CD4-positive, alpha-beta memory T cell (primary cell): ENCODE measurements around the gene MYOZ3. TPM values are rescaled to one million over a fixed set of nuclear protein-coding genes. Genes with fewer than 3 reads are reported as not detected.

ENCODE experiments used
- CTCF ChIA-PET: fragments of 350-600 bp; sonication (Branson Sonifier 250); formaldehyde crosslinking; loops from one replicate; lab custom pipeline; 2021; ENCODE audit warnings: inconsistent platforms; ENCODE audit not compliant: partially characterized antibody; lab: Charles Lee
- POLR2A ChIA-PET: fragments of 350-600 bp; sonication (Branson Sonifier 250); formaldehyde crosslinking; loops from one replicate; lab custom pipeline; 2021; ENCODE audit not compliant: partially characterized antibody; lab: Charles Lee
- DNase-seq, 5 donors: peaks; one replicate each; pipeline versions ENCODE4 v3.0.0 to v3.0.0-alpha.2; 2020 to 2022; ENCODE audit warnings: mixed read lengths in 1 of 5
- H3K27ac ChIP-seq: one replicate; pipeline ENCODE4 v1.7.0; 2013; ENCODE audit warnings: low read depth, low read length
- H3K27me3 ChIP-seq: 2 replicates; pipeline ENCODE4 v1.7.0; 2013; ENCODE audit warnings: mild to moderate bottlenecking, low read length, moderate library complexity; ENCODE audit not compliant: insufficient read depth
- H3K36me3 ChIP-seq: 2 replicates; pipeline ENCODE4 v1.7.0; 2013; ENCODE audit warnings: mild to moderate bottlenecking, low read length, moderate library complexity; ENCODE audit not compliant: insufficient read depth
- H3K4me1 ChIP-seq: 2 replicates; pipeline ENCODE4 v1.7.0; 2013; ENCODE audit warnings: mild to moderate bottlenecking, low read length, moderate library complexity; ENCODE audit not compliant: insufficient read depth
- H3K4me3 ChIP-seq, 2 donors: one replicate each; pipeline ENCODE4 v1.7.0; 2013; ENCODE audit warnings: low read length in 2 of 2, mild to moderate bottlenecking in 1 of 2
- H3K9me3 ChIP-seq, 2 donors: one replicate each; pipeline ENCODE4 v1.7.0; 2013; ENCODE audit warnings: low read length in 2 of 2, control low read depth in 1 of 2; ENCODE audit not compliant: control insufficient read depth in 1 of 2
- H3K27ac Mint-ChIP-seq, 7 donors: one replicate each; pipeline ENCODE4 v1.8.0; 2020 to 2021; ENCODE audit warnings: mixed read lengths in 7 of 7, mild to moderate bottlenecking in 6 of 7, inconsistent platforms in 3 of 7, moderate library complexity in 3 of 7
- H3K27me3 Mint-ChIP-seq, 2 donors: one replicate each; pipeline ENCODE4 v1.8.0; 2020 to 2021; ENCODE audit warnings: mixed read lengths in 2 of 2
- H3K36me3 Mint-ChIP-seq, 2 donors: one replicate each; pipeline ENCODE4 v1.8.0; 2020 to 2021; ENCODE audit warnings: mixed read lengths in 2 of 2, inconsistent platforms in 1 of 2, mild to moderate bottlenecking in 1 of 2
- H3K4me1 Mint-ChIP-seq, 4 donors: one replicate each; pipeline ENCODE4 v1.8.0; 2020 to 2021; ENCODE audit warnings: mixed read lengths in 4 of 4, mild to moderate bottlenecking in 1 of 4
- H3K4me3 Mint-ChIP-seq, 8 donors: one replicate each; pipeline ENCODE4 v1.8.0; 2020 to 2021; ENCODE audit warnings: mixed read lengths in 8 of 8, mild to moderate bottlenecking in 7 of 8, moderate library complexity in 6 of 8, inconsistent platforms in 3 of 8
- H3K9me3 Mint-ChIP-seq, 8 donors: one replicate each; pipeline ENCODE4 v1.8.0; 2020 to 2021; ENCODE audit warnings: mixed read lengths in 8 of 8, mild to moderate bottlenecking in 5 of 8, inconsistent platforms in 3 of 8, moderate library complexity in 1 of 8
- intact Hi-C: fragments of 100-400 bp; cut with micrococcal nuclease; formaldehyde crosslinking; loops from one replicate; pipeline ENCODE4 v1.15.1; 2023
- polyA plus RNA-seq, 2 donors: library from polyadenylated mRNA; unstranded; fragments of 300-500 nt; fragmentation: Illumina TruSeq; gene quantifications; one replicate each; pipeline ENCODE4 v1.2.3, GENCODE V29; 2021
- total RNA-seq, 2 experiments: library from RNA; stranded (reverse); gene quantifications; one replicate each; pipeline ENCODE4 v1.2.3, GENCODE V29; 2021

Gene MYOZ3
- total and polyA plus RNA-seq, 4 experiments from 2014 or later = not detected

DNA sequence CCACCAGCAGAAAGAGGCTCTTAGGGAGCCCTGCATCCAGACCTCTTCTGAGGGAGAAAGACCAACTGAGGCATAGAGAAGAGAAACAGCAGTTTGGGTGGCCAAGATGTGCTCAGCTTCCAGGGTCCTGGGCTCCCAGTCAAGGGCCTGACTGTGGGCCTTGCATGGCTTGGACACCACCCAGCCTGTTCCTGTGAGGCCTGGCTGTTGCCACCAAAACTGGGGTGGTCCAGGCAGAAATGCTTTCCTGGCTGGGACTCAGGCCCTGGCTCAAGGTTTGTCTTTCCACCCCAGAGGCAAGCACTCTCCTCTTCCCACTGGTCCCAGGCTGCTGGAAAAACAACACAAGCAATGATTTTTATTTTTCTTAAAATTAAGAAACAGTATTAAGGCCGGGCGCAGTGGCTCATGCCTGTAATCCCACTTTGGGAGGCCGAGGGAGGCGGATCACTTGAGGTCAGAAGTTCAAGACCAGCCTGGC lies 13.3 kb downstream of the MYOZ3 start:
- intact Hi-C loops = no loop called here
- H3K36me3 ChIP-seq = no peaks in the 10 kb centered on the region
- Mint-ChIP-seq H3K4me1 (peaks cover 3 to 17% (median 7%) of the 10 kb centered on the region in 4 donors), H3K36me3 (peaks cover 0 to 2% of the 10 kb centered on the region in 2 donors), H3K27ac (no peak overlapping the region), H3K27me3 (peaks cover 7 to 13% of the 10 kb centered on the region in 2 donors), H3K9me3 (no peaks in the 10 kb centered on the region), H3K4me3 (no peak overlapping the region)
- DNase-seq = no peak
- POLR2A ChIA-PET = no interaction called here
- H3K4me1 ChIP-seq = peaks cover 18% of the 10 kb centered on the region
- no peaks in the 10 kb centered on the region for H3K9me3 ChIP-seq
- CTCF ChIA-PET = interaction anchor here (1.1 kb wide), 1 partner anchor 441 kb away, joined by 3 read pairs; no protein-coding TSS in a partner anchor
- no peak overlapping the region for H3K4me3 ChIP-seq
- no peak overlapping the region for H3K27ac ChIP-seq
- peaks cover 21% of the 10 kb centered on the region for H3K27me3 ChIP-seq

DNA sequence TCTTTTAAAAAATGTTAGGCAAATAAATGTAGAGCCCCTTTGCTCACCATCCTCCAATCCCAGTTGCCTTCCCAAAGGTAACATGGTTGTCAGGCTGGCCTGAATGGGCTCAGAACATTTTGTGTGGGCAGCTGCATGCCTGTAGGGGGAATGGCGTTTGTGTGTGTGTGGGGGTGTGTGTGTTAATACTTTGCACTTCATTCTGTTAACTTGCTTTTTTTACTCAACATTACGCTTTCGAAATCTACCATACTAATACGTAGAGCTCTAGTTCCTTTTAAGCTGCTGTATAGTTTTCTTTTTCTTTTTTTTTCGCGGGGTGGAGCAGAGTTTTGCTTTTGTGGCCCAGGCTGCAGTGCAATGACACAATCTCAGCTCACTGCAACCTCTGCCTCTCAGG lies 14.0 kb downstream of the MYOZ3 start:
- intact Hi-C loops = no loop called here
- ChIA-PET CTCF (interaction anchor here (1.1 kb wide), 1 partner anchor 440 kb away, joined by 3 read pairs; no protein-coding TSS in a partner anchor), POLR2A (no interaction called here)
- DNase-seq = no peak
- Mint-ChIP-seq H3K4me1 (peaks cover 3 to 17% (median 7%) of the 10 kb centered on the region in 4 donors), H3K36me3 (peaks cover 0 to 2% of the 10 kb centered on the region in 2 donors), H3K4me3 (no peak overlapping the region), H3K9me3 (no peaks in the 10 kb centered on the region), H3K27ac (no peak overlapping the region), H3K27me3 (peaks cover 5 to 11% of the 10 kb centered on the region in 2 donors)
- Histone ChIP-seq H3K27me3 (peaks cover 21% of the 10 kb centered on the region), H3K9me3 (no peaks in the 10 kb centered on the region), H3K4me3 (no peak overlapping the region), H3K36me3 (no peaks in the 10 kb centered on the region), H3K4me1 (peaks cover 18% of the 10 kb centered on the region), H3K27ac (no peak overlapping the region)

DNA sequence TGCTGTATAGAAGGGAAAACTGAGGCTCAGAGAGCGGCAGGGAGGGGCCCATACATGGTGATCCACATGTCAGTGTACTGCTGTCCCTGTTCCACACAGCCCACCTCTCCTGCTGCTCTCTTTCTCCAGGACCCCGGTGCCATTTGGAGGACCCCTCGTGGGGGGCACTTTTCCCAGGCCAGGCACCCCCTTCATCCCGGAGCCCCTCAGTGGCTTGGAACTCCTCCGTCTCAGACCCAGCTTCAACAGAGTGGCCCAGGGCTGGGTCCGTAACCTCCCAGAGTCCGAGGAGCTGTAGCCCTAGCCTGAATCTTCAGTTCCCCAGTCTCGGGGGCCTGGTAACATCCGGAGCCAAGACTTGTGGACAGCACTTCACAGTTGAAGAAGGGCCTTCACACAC lies 15.5 kb downstream of the MYOZ3 start:
- H3K36me3 ChIP-seq = no peaks in the 10 kb centered on the region
- H3K4me3 ChIP-seq = no peak overlapping the region
- Mint-ChIP-seq H3K4me3 (no peak overlapping the region), H3K36me3 (peaks cover 5 to 7% of the 10 kb centered on the region in 2 donors), H3K27me3 (peaks cover 0 to 1% of the 10 kb centered on the region in 2 donors), H3K4me1 (peaks cover 3 to 8% (median 5%) of the 10 kb centered on the region in 4 donors), H3K9me3 (no peaks in the 10 kb centered on the region), H3K27ac (no peak overlapping the region)
- no peak for DNase-seq
- peaks cover 9% of the 10 kb centered on the region for H3K27me3 ChIP-seq
- no peak overlapping the region for H3K27ac ChIP-seq
- ChIA-PET CTCF (no interaction called here), POLR2A (no interaction called here)
- peaks cover 12% of the 10 kb centered on the region for H3K4me1 ChIP-seq
- intact Hi-C loops = no loop called here
- no peaks in the 10 kb centered on the region for H3K9me3 ChIP-seq

DNA sequence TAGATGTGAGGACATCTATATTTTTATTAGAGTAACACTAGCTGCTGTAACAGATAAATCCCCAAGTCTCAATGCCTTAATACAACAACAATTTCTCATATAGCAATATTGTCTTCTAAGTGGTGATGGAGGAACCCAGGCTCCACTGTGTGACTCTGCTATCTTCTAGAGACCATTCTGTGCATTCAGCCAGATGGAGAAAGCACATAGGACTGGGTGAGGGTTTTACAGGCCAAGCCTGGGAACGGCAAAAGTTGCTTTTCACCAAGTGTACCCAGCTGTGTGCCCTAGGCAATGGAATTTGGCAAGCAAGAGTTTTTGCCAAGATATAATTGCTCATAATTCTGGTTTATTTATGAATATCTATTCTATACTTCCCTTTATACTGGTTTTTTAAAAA lies 28.1 kb downstream of the MYOZ3 start:
- ChIA-PET CTCF (no interaction called here), POLR2A (interaction anchor here (1.4 kb wide), 1 partner anchor 9 kb away, joined by 3 read pairs; no protein-coding TSS in a partner anchor)
- H3K27ac ChIP-seq = no peak overlapping the region
- DNase-seq = no peak
- no peaks in the 10 kb centered on the region for H3K9me3 ChIP-seq
- Mint-ChIP-seq H3K27ac (no peak overlapping the region), H3K4me1 (no peaks in the 10 kb centered on the region), H3K36me3 (peaks cover 34 to 55% of the 10 kb centered on the region in 2 donors), H3K27me3 (no peaks in the 10 kb centered on the region), H3K9me3 (no peaks in the 10 kb centered on the region), H3K4me3 (no peak overlapping the region)
- no peaks in the 10 kb centered on the region for H3K4me1 ChIP-seq
- H3K4me3 ChIP-seq = no peak overlapping the region
- H3K36me3 ChIP-seq = peaks cover 35% of the 10 kb centered on the region
- intact Hi-C loops = no loop called here
- H3K27me3 ChIP-seq = no peaks in the 10 kb centered on the region

DNA sequence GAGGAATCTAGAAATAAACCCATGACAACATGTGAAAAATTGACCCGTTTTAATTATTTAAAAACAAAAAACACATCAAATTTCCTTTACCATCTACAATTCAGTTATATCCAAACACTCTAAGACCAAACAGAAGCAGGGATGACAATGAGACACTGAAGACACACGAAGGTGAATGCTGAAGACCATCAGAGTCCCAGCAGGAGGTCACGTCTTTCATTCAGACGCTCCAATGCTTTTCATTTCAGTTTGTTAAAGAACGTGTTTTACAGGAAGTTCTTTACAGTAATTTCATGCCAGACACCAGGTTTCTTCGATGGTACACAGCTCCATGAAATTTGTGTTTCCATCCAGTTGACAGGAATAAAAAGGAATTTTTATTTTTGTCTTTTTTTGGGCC lies 29.7 kb downstream of the MYOZ3 start:
- H3K4me3 Mint-ChIP-seq = no peak overlapping the region
- H3K27me3 Mint-ChIP-seq = no peaks in the 10 kb centered on the region
- DNase-seq = no peak
- H3K27ac ChIP-seq = no peak overlapping the region
- peak overlapping the region in 1 of 7 donors; percentile 22 for H3K27ac Mint-ChIP-seq
- H3K27me3 ChIP-seq = no peaks in the 10 kb centered on the region
- ChIA-PET CTCF (interaction anchor here (0.6 to 1.0 kb wide), 2 partner anchors 10 to 14 kb away, joined by 3 to 5 read pairs; partner anchors contain the start of gene RBM22), POLR2A (no interaction called here)
- H3K36me3 Mint-ChIP-seq = peaks cover 51 to 72% of the 10 kb centered on the region in 2 donors
- no peak overlapping the region for H3K4me3 ChIP-seq
- H3K36me3 ChIP-seq = peaks cover 51% of the 10 kb centered on the region
- H3K4me1 Mint-ChIP-seq = no peaks in the 10 kb centered on the region
- H3K9me3 Mint-ChIP-seq = no peaks in the 10 kb centered on the region
- H3K4me1 ChIP-seq = no peaks in the 10 kb centered on the region
- intact Hi-C loops = no loop called here
- no peaks in the 10 kb centered on the region for H3K9me3 ChIP-seq

DNA sequence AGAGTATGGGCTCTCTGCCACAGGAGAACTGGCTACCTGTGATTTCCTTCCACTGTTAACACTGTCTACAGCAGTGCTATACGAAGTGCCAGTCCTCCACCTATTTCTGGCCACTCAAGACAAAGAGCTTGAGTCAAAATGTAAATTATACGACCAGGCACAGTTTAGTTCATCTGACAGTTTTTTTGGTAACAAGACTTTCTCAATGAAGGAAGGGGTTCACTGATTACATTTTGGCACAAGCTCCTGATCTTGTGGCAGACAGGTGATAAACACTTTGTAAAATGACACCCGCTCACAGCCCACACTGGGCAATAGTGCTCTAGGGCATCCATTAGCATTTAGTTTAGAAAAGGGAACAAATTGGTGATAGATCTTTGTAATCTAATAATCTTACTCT lies 31.2 kb downstream of the MYOZ3 start:
- H3K27me3 ChIP-seq = no peaks in the 10 kb centered on the region
- H3K27ac ChIP-seq = no peak overlapping the region
- H3K9me3 Mint-ChIP-seq = no peaks in the 10 kb centered on the region
- ChIA-PET POLR2A (interaction anchor here (1.0 kb wide), 1 partner anchor 8 kb away, joined by 4 read pairs; the partner anchor contains the start of gene RBM22), CTCF (interaction anchor here (0.6 to 1.3 kb wide), 2 partner anchors 8 to 544 kb away, joined by 4 read pairs; partner anchors contain the start of gene RBM22)
- peaks cover 60 to 79% of the 10 kb centered on the region in 2 donors for H3K36me3 Mint-ChIP-seq
- H3K27ac Mint-ChIP-seq = peak overlapping the region in 1 of 7 donors; percentile 55
- H3K27me3 Mint-ChIP-seq = no peaks in the 10 kb centered on the region
- H3K36me3 ChIP-seq = peaks cover 65% of the 10 kb centered on the region
- H3K9me3 ChIP-seq = no peaks in the 10 kb centered on the region
- no peak for DNase-seq
- no peaks in the 10 kb centered on the region for H3K4me1 ChIP-seq
- no peak overlapping the region for H3K4me3 Mint-ChIP-seq
- H3K4me3 ChIP-seq = no peak overlapping the region
- intact Hi-C loops = no loop called here
- H3K4me1 Mint-ChIP-seq = no peaks in the 10 kb centered on the region

DNA sequence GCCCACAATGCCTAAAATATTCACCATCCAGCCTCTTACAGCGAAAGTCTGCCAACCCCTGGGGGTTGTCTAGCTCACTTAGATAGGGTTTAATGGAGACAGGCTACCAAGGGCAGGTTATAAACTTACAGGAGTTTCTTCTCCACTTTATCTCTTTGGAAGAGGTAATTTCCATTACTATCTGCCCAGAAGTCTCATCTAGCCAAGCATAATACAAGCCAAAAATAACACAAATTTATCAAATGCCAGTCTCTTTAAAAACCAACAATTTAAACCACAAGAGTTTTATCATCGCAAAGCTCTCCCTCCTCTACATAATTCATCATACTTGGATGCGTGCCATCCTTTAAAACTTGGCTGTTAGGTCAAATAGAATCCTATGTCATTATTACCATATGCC lies 33.6 kb downstream of the MYOZ3 start:
- Mint-ChIP-seq H3K27ac (peak overlapping the region in 1 of 7 donors; percentile 21), H3K27me3 (no peaks in the 10 kb centered on the region), H3K36me3 (peaks cover 61 to 86% of the 10 kb centered on the region in 2 donors), H3K4me1 (peaks cover 0 to 5% (median 2%) of the 10 kb centered on the region in 4 donors), H3K4me3 (no peak overlapping the region), H3K9me3 (no peaks in the 10 kb centered on the region)
- H3K36me3 ChIP-seq = peaks cover 83% of the 10 kb centered on the region
- DNase-seq = no peak
- ChIA-PET CTCF (interaction anchor here (1.1 kb wide), 1 partner anchor 84 kb away, joined by 4 read pairs; the partner anchor contains the start of gene SMIM3), POLR2A (interaction anchor here (1.0 to 1.1 kb wide), 2 partner anchors 64 to 84 kb away, joined by 3 to 5 read pairs; partner anchors contain the start of gene SMIM3)
- H3K4me3 ChIP-seq = no peak overlapping the region
- intact Hi-C loops = no loop called here
- H3K9me3 ChIP-seq = no peaks in the 10 kb centered on the region
- peaks cover 11% of the 10 kb centered on the region for H3K4me1 ChIP-seq
- H3K27me3 ChIP-seq = no peaks in the 10 kb centered on the region
- H3K27ac ChIP-seq = no peak overlapping the region
